Ishikawa (cell line): ENCODE results near the gene C1orf105.

Experiments used
- CREB1 ChIP-seq: IDR thresholded peaks from 2 replicates; pipeline ENCODE4 v1.6.1; 2012; ENCODE audit warnings: low read depth
- EP300 ChIP-seq: IDR thresholded peaks from 2 replicates; pipeline ENCODE4 v1.6.1; 2012; ENCODE audit warnings: borderline replicate concordance
- RAD21 ChIP-seq: IDR thresholded peaks from 2 replicates; pipeline ENCODE4 v1.6.1; 2012; ENCODE audit warnings: low read depth
- TAF1 ChIP-seq: IDR thresholded peaks from 2 replicates; pipeline ENCODE4 v1.6.1; 2012; ENCODE audit warnings: low read depth, mild to moderate bottlenecking
- TCF12 ChIP-seq: IDR thresholded peaks from 2 replicates; pipeline ENCODE4 v1.6.1; 2012; ENCODE audit warnings: low read depth
- TEAD4 ChIP-seq: IDR thresholded peaks from 2 replicates; pipeline ENCODE4 v1.6.1; 2012
- ZBTB7A ChIP-seq: IDR thresholded peaks from 2 replicates; pipeline ENCODE4 v1.6.1; 2012; ENCODE audit warnings: low read depth
- TF ChIP-seq, protein P1 (sequence below): IDR thresholded peaks from 2 replicates; pipeline ENCODE4 v1.6.1; 2012; ENCODE audit warnings: low read depth, mild to moderate bottlenecking
- TF ChIP-seq, protein P2 (sequence below): IDR thresholded peaks from 2 replicates; pipeline ENCODE4 v1.6.1; 2012

DNA sequence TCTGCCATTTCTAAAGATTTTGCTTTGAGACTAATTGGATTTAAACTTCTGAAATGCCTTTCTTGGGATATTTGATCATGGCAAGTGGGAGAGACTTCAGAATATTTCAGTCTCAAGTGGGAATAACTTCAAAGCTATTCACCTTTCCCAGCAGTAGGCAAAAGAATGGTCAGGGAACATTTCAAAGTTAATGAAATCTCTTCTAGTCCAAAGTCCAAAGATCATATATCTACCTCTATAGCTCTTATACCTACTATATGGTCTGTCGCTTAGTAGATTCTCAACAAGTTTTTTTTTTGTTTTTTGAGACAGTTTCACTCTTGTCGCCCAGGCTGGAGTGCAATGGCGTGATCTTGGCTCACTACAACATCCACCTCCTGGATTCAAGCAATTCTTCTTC is 67.9 kb downstream of the C1orf105 start:
- no peak for TF ChIP-seq TAF1
- no peak for TF ChIP-seq EP300
- no peak for TF ChIP-seq CREB1
- TF ChIP-seq TEAD4, result no peak
- TF ChIP-seq, protein P1, sequence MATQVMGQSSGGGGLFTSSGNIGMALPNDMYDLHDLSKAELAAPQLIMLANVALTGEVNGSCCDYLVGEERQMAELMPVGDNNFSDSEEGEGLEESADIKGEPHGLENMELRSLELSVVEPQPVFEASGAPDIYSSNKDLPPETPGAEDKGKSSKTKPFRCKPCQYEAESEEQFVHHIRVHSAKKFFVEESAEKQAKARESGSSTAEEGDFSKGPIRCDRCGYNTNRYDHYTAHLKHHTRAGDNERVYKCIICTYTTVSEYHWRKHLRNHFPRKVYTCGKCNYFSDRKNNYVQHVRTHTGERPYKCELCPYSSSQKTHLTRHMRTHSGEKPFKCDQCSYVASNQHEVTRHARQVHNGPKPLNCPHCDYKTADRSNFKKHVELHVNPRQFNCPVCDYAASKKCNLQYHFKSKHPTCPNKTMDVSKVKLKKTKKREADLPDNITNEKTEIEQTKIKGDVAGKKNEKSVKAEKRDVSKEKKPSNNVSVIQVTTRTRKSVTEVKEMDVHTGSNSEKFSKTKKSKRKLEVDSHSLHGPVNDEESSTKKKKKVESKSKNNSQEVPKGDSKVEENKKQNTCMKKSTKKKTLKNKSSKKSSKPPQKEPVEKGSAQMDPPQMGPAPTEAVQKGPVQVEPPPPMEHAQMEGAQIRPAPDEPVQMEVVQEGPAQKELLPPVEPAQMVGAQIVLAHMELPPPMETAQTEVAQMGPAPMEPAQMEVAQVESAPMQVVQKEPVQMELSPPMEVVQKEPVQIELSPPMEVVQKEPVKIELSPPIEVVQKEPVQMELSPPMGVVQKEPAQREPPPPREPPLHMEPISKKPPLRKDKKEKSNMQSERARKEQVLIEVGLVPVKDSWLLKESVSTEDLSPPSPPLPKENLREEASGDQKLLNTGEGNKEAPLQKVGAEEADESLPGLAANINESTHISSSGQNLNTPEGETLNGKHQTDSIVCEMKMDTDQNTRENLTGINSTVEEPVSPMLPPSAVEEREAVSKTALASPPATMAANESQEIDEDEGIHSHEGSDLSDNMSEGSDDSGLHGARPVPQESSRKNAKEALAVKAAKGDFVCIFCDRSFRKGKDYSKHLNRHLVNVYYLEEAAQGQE, result no peak
- no peak for TF ChIP-seq RAD21
- TF ChIP-seq ZBTB7A, result no peak
- no peak for TF ChIP-seq TCF12
- TF ChIP-seq, protein P2, sequence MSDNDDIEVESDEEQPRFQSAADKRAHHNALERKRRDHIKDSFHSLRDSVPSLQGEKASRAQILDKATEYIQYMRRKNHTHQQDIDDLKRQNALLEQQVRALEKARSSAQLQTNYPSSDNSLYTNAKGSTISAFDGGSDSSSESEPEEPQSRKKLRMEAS, result no peak
